HepG2 (cell line): ENCODE data around the gene ERCC5. TPM values are rescaled to one million over a fixed set of nuclear protein-coding genes. Genes with fewer than 3 reads are reported as not detected.
A peak's percentile ranks its signal among the peaks of the same experiment; 100 is the strongest.

Experiments used
- EZH2 ChIP-seq: conservative IDR thresholded peaks from 2 replicates; pipeline ENCODE4 v1.6.1; 2012; ENCODE audit warnings: mild to moderate bottlenecking, low read depth, low read length, moderate library complexity
- GLI4 ChIP-seq: sonication (generic); formaldehyde crosslinking; IDR thresholded peaks from 2 replicates; pipeline ENCODE4 v1.5.1; 2020; ENCODE audit warnings: missing genetic modification reagents, mild to moderate bottlenecking, moderate library complexity, borderline replicate concordance
- KAT8 ChIP-seq: IDR thresholded peaks from 2 replicates; pipeline ENCODE4 v1.6.1; 2016; ENCODE audit warnings: missing genetic modification reagents, missing compliant biosample characterization
- MAZ ChIP-seq, 2 experiments: sonication (generic) in 1 of 2; formaldehyde crosslinking in 1 of 2; IDR thresholded peaks; 2 replicates each; pipeline versions ENCODE4 v1.5.0 to v1.6.1; 2012 to 2020; ENCODE audit warnings: low read depth in 2 of 2, mild to moderate bottlenecking in 2 of 2, borderline replicate concordance in 1 of 2, improper control_type of control experiment in 1 of 2, low read length in 1 of 2, missing genetic modification reagents in 1 of 2, moderate library complexity in 1 of 2
- MIXL1 ChIP-seq: IDR thresholded peaks from 2 replicates; pipeline ENCODE4 v1.6.1; 2016
- PRDM15 ChIP-seq: sonication (generic); formaldehyde crosslinking; IDR thresholded peaks from 2 replicates; pipeline ENCODE4 v1.4.0; 2020; ENCODE audit warnings: missing genetic modification reagents
- PRPF4 ChIP-seq: fragments of 200-400 bp; formaldehyde crosslinking; IDR thresholded peaks from 2 replicates; pipeline ENCODE4 v1.6.1; 2016; ENCODE audit warnings: low read length, low read depth; ENCODE audit not compliant: poor library complexity, severe bottlenecking
- SAFB2 ChIP-seq: sonication (generic); formaldehyde crosslinking; IDR thresholded peaks from 2 replicates; pipeline ENCODE4 v1.5.1; 2020; ENCODE audit warnings: missing genetic modification reagents, low read depth, mild to moderate bottlenecking, borderline replicate concordance
- YY1 ChIP-seq: IDR thresholded peaks from 2 replicates; pipeline ENCODE4 v1.6.1; 2011; ENCODE audit warnings: low read length, low read depth, moderate library complexity, mild to moderate bottlenecking; ENCODE audit not compliant: insufficient read depth, insufficient replicate concordance
- ZNF282 ChIP-seq: fragments of 450-650 bp; IDR thresholded peaks from 2 replicates; pipeline ENCODE4 v1.6.1; 2018; ENCODE audit not compliant: partially characterized antibody
- ZNF383 ChIP-seq: sonication (generic); formaldehyde crosslinking; IDR thresholded peaks from 2 replicates; pipeline ENCODE4 v1.4.0; 2020; ENCODE audit warnings: missing genetic modification reagents, mild to moderate bottlenecking, borderline replicate concordance
- ZNF563 ChIP-seq: sonication (generic); formaldehyde crosslinking; IDR thresholded peaks from 2 replicates; pipeline ENCODE4 v1.8.0; 2022; ENCODE audit warnings: mild to moderate bottlenecking, moderate library complexity, missing genetic modification reagents
- ZSCAN21 ChIP-seq: sonication (generic); formaldehyde crosslinking; IDR thresholded peaks from 2 replicates; pipeline ENCODE4 v1.8.0; 2022; ENCODE audit warnings: mild to moderate bottlenecking, missing genetic modification reagents, moderate library complexity, borderline replicate concordance
- polyA plus RNA-seq, 8 experiments: library from polyadenylated mRNA; depleted of rRNA in 3 of 8; stranded (reverse) in 7 of 8; unstranded in 1 of 8; fragments of >200 nt; fragmentation: Illumina TruSeq in 4 of 8; extraction: Trizol in 4 of 8; gene quantifications; 2 replicates each; pipeline versions ENCODE4 v1.2.1 to v1.2.3, GENCODE V29; 2011 to 2016; ENCODE audit warnings: low read depth in 4 of 8, missing spikeins in 1 of 8, mixed read lengths in 1 of 8; ENCODE audit not compliant: insufficient read depth in 1 of 8
- total RNA-seq, 5 experiments: library from RNA; depleted of rRNA; stranded (reverse); fragments of >200 nt; fragmentation: Illumina TruSeq; extraction: Trizol; gene quantifications; 2 replicates each; pipeline ENCODE4 v1.2.3, GENCODE V29; 2016; ENCODE audit warnings: low read depth in 1 of 5
- TF ChIP-seq, protein P1 (sequence below): sonication (generic); formaldehyde crosslinking; IDR thresholded peaks from 2 replicates; pipeline ENCODE4 v1.4.0; 2020; ENCODE audit warnings: mild to moderate bottlenecking, missing genetic modification reagents
- TF ChIP-seq, protein P2 (sequence below): sonication (generic); formaldehyde crosslinking; IDR thresholded peaks from 2 replicates; pipeline ENCODE4; 2020; ENCODE audit warnings: missing genetic modification reagents, mild to moderate bottlenecking, borderline replicate concordance

Gene ERCC5
- total and polyA plus RNA-seq, 2 of the 13 experiments (the other 11 are each of a cell fraction or from before 2014, with no cell fraction given), result 12.9 to 35.5 TPM

DNA sequence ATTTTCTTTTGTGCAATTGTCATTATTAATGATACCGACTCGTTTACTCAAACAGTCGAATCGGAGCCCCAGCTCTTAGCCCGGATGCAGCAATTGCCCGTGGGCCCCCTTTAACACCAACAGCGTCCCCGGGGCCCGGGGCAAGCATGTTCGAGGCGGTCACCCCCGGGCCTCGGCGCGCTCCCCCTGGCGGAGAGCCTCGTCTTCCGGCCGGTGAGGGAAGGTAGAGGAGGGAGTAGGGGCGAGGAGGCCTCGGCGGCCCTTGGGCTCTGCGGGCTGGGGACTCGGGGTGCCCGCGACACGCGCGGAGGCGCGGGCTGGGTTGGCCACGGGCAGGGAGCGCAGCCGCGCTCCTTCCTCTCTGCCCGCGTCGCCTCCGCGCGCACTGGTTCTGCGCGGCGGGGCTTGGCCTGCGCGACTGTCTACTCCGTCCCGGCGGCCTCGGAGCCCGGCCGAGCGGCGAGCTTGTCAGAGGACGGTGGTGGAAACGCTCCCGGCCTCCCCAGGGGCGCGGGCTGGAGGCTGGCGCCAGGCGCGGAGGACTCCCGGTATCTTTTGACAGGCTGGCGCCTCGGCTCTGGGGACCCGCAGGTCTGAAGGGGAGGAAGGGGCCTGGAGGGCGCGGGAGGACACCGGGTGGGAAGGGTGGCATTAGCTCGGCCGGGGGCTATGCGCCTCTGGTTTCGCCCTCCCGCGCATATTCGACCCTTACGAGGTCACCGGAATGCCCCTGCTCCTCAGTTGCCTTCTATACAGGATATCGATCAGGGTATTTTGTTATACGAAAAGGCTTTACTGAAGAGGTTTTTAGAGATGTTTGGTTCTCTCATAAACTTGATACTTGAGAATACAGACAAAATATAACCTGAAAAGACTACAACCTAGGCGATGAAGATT, 45.4 kb upstream of the ERCC5 start (continued):
- peak; percentile 39; the same call in 1 of the 2 replicates for TF ChIP-seq SAFB2
- TF ChIP-seq, protein P1, sequence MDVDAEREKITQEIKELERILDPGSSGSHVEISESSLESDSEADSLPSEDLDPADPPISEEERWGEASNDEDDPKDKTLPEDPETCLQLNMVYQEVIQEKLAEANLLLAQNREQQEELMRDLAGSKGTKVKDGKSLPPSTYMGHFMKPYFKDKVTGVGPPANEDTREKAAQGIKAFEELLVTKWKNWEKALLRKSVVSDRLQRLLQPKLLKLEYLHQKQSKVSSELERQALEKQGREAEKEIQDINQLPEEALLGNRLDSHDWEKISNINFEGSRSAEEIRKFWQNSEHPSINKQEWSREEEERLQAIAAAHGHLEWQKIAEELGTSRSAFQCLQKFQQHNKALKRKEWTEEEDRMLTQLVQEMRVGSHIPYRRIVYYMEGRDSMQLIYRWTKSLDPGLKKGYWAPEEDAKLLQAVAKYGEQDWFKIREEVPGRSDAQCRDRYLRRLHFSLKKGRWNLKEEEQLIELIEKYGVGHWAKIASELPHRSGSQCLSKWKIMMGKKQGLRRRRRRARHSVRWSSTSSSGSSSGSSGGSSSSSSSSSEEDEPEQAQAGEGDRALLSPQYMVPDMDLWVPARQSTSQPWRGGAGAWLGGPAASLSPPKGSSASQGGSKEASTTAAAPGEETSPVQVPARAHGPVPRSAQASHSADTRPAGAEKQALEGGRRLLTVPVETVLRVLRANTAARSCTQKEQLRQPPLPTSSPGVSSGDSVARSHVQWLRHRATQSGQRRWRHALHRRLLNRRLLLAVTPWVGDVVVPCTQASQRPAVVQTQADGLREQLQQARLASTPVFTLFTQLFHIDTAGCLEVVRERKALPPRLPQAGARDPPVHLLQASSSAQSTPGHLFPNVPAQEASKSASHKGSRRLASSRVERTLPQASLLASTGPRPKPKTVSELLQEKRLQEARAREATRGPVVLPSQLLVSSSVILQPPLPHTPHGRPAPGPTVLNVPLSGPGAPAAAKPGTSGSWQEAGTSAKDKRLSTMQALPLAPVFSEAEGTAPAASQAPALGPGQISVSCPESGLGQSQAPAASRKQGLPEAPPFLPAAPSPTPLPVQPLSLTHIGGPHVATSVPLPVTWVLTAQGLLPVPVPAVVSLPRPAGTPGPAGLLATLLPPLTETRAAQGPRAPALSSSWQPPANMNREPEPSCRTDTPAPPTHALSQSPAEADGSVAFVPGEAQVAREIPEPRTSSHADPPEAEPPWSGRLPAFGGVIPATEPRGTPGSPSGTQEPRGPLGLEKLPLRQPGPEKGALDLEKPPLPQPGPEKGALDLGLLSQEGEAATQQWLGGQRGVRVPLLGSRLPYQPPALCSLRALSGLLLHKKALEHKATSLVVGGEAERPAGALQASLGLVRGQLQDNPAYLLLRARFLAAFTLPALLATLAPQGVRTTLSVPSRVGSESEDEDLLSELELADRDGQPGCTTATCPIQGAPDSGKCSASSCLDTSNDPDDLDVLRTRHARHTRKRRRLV (CRISPR knock-in tag), result no peak
- no peak for TF ChIP-seq EZH2
- 0 out of 2 replicates have a peak, but pooled peaks have one; percentile 38 for TF ChIP-seq MIXL1 (CRISPR knock-in tag)
- no peak for TF ChIP-seq ZNF383 (CRISPR knock-in tag)
- peak; percentile 39; the same call in 1 of the 2 replicates for TF ChIP-seq KAT8 (CRISPR knock-in tag)
- TF ChIP-seq PRPF4, result no peak
- TF ChIP-seq GLI4 (CRISPR knock-in tag), result peak; percentile 83; the same call in 1 of the 2 replicates
- TF ChIP-seq ZNF563, result peak; percentile 85
- peak; percentile 77 for TF ChIP-seq MAZ (IDR thresholded peaks at IDR 0.05; ENCODE audit: borderline replicate concordance, low read depth, low read length)
- TF ChIP-seq MAZ (CRISPR knock-in tag; IDR thresholded peaks at IDR 0.05; ENCODE audit: low read depth), result peak; percentile 76
- TF ChIP-seq, protein P2, sequence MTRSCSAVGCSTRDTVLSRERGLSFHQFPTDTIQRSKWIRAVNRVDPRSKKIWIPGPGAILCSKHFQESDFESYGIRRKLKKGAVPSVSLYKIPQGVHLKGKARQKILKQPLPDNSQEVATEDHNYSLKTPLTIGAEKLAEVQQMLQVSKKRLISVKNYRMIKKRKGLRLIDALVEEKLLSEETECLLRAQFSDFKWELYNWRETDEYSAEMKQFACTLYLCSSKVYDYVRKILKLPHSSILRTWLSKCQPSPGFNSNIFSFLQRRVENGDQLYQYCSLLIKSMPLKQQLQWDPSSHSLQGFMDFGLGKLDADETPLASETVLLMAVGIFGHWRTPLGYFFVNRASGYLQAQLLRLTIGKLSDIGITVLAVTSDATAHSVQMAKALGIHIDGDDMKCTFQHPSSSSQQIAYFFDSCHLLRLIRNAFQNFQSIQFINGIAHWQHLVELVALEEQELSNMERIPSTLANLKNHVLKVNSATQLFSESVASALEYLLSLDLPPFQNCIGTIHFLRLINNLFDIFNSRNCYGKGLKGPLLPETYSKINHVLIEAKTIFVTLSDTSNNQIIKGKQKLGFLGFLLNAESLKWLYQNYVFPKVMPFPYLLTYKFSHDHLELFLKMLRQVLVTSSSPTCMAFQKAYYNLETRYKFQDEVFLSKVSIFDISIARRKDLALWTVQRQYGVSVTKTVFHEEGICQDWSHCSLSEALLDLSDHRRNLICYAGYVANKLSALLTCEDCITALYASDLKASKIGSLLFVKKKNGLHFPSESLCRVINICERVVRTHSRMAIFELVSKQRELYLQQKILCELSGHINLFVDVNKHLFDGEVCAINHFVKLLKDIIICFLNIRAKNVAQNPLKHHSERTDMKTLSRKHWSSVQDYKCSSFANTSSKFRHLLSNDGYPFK, result no peak
- TF ChIP-seq ZNF282, result no peak
- TF ChIP-seq PRDM15, result no peak
- TF ChIP-seq YY1, result peak; percentile 61
- TF ChIP-seq ZSCAN21, result peak; percentile 77
